Measurements from ENCODE around the gene PEA15. TPM values are rescaled to one million over a fixed set of nuclear protein-coding genes. Genes with fewer than 3 reads are reported as not detected.

The PEA15 gene
- total RNA-seq, 1 donor from 2014 or later: 37.4 TPM

Other genes starting within 250 kb of the PEA15 start
- 17.0 to 17.9 TPM (median 17.3 TPM) in 3 replicates for gene PIGM, start 173.4 kb upstream of the PEA15 start, total RNA-seq
- 0.14 to 0.27 TPM (median 0.22 TPM) in 3 replicates for gene KCNJ10, start 135.2 kb upstream of the PEA15 start, total RNA-seq
- 0.07 to 0.09 TPM in 2 of 3 replicates, not detected in the other for gene KCNJ9, start 123.8 kb upstream of the PEA15 start, total RNA-seq
- gene IGSF8, start 106.8 kb upstream of the PEA15 start, total RNA-seq: 32.3 to 36.3 TPM (median 33.2 TPM) in 3 replicates
- gene ATP1A2, start 89.6 kb upstream of the PEA15 start, total RNA-seq: 0.54 to 0.76 TPM (median 0.64 TPM) in 3 replicates
- 0.29 to 0.38 TPM (median 0.33 TPM) in 3 replicates for gene ATP1A4, start 53.8 kb upstream of the PEA15 start, total RNA-seq
- gene CASQ1, start 14.8 kb upstream of the PEA15 start, total RNA-seq: 0.16 to 0.27 TPM in 2 of 3 replicates, not detected in the other
- gene DCAF8, start 57.2 kb downstream of the PEA15 start, total RNA-seq: 276 to 299 TPM (median 287 TPM) in 3 replicates
- 50.9 to 53.0 TPM (median 52.8 TPM) in 3 replicates for gene PEX19, start 79.7 kb downstream of the PEA15 start, total RNA-seq
- 178 to 183 TPM (median 180 TPM) in 3 replicates for gene COPA, start 137.9 kb downstream of the PEA15 start, total RNA-seq
- 94.6 to 106 TPM (median 104 TPM) in 3 replicates for gene NCSTN, start 138.0 kb downstream of the PEA15 start, total RNA-seq
- gene NHLH1, start 161.7 kb downstream of the PEA15 start, total RNA-seq: 0.27 to 0.38 TPM (median 0.32 TPM) in 3 replicates
- gene VANGL2, start 195.2 kb downstream of the PEA15 start, total RNA-seq: 55.5 to 59.5 TPM (median 57.2 TPM) in 3 replicates